Stimulated activated CD8-positive, alpha-beta memory T cell treated with anti-CD3 and anti-CD28 coated beads, Interleukin-7, amount 100 ng/mL, for 24 hours (primary cell): Measurements from ENCODE around the gene CKAP5.

Experiments used
- DNase-seq: peaks from one replicate; pipeline ENCODE4 v3.0.0-alpha.2; 2020; ENCODE audit warnings: low read depth

The CKAP5 gene

DNA sequence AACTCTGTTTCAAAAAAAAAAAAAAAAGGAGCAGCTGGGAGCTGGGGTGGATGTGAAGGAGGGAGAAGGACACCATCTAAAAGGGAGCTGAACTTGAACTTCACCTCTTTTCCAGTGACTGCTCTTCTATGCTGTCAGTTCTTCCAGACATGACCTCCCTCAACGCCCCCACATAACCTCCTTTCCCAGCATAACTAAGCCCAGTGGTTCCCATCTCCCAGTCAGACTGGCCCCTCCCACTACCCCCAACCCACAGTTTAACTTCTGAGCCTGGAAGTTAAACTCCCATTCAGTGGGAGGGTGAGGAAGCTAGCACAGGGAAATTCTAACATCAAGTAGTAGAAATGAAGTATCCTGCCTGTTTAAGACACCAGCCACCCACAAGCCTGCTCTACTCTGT is 147.5 kb downstream of the CKAP5 start:
- DNase-seq = no peak

DNA sequence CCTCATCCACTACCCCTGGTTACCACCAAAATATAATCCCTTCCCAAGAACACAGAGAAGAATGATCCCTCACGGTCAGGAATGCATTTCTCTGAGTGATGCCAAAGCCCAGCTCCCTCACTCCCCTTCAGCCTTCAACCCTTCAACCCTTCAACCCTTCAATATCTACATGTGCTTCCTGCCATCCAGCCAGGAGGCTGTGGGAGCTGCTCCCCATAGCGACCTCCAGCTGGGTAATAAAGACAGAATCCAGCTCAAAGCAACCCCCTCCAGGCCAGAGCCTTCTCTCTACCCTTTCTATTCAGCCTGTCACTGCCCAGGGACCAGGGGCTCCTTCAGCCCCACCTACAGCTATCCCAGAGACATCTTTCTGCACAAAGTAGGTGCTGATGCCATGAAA is 148.4 kb downstream of the CKAP5 start:
- DNase-seq = no peak

GRCh38 chr11:46697303-46697702 is 148.8 kb downstream of the CKAP5 start:
- no peak for DNase-seq

DNA sequence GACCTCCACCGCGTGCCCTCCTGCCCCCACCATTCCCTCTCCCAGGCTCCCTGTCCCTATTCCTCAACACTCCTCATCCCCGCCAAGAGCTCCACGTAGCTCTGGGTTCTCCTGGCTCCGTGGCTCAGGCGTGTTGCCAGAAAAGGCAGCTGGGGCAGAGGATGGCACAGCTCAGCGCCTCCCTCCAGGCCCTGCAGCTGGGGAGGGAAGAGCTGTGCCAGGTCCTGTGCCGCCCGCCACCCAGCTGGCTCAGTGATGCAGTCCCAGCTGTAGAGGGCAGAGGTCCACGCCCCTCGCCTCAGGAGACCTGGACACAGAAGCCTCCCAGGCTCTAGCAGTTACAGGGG is 149.9 kb downstream of the CKAP5 start:
- DNase-seq = no peak

- no peak for DNase-seq
Observed at GRCh38 chr11:46695345-46696211, 150.5 kb downstream of the CKAP5 start.

GRCh38 chr11:46694607-46695006 is 151.5 kb downstream of the CKAP5 start:
- no peak for DNase-seq

DNA sequence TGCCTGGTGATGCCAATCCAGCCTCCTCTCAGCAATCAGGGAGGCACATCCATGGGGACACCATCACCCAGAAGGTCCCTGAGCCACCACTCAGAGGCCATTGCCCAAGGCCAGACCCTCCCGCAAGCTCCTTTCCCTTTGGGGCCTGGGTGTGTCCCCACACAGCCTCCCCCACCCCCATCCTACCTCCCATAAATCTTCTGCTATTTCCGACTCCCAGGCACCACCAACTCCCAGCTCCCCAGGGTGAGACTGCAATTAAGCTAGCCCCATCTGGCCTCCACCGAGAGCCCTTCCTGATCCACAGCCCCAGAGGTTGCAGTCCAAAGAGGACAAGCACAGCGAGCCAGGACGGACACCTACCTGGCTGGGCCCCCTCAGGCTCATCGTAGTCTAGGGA is 152.0 kb downstream of the CKAP5 start:
- DNase-seq = no peak

GRCh38 chr11:46693597-46694012 is 152.5 kb downstream of the CKAP5 start:
- no peak for DNase-seq
